Heart right ventricle (tissue), 16 donors: ENCODE measurements around the gene FRMD8. TPM values are rescaled to one million over a fixed set of nuclear protein-coding genes. Genes with fewer than 3 reads are reported as not detected.

ENCODE experiments used
- ATAC-seq, 8 donors: fragments of 200-7000 bp; cut with Tn5 transposase; one replicate each; pipeline ENCODE4 v1.9.1; 2020; ENCODE audit warnings: mild to moderate bottlenecking in 8 of 8, moderate library complexity in 8 of 8, moderate number of reproducible peaks in 1 of 8
- DNase-seq, 2 donors: peaks; one replicate each; pipeline ENCODE4 v3.0.0-alpha.2; 2020
- H3K27ac ChIP-seq, 10 donors: fragments of 200-600 bp; sonication (generic) in 2 of 10; one replicate each; pipeline versions ENCODE4 v1.5.0 to v1.8.0; 2020 to 2022; ENCODE audit warnings: mild to moderate bottlenecking in 3 of 10
- H3K27me3 ChIP-seq, 7 donors: fragments of 200-600 bp; one replicate each; pipeline ENCODE4 v1.8.0; 2021 to 2022; ENCODE audit warnings: mild to moderate bottlenecking in 2 of 7
- H3K36me3 ChIP-seq, 9 donors: fragments of 200-600 bp; sonication (generic) in 1 of 9; one replicate each; pipeline versions ENCODE4 v1.5.0 to v1.8.0; 2020 to 2022; ENCODE audit warnings: mild to moderate bottlenecking in 2 of 9
- H3K4me1 ChIP-seq, 9 donors: fragments of 200-600 bp; sonication (generic) in 1 of 9; one replicate each; pipeline versions ENCODE4 v1.5.0 to v1.8.0; 2020 to 2022; ENCODE audit warnings: mild to moderate bottlenecking in 4 of 9
- H3K4me3 ChIP-seq, 10 donors: fragments of 200-600 bp; sonication (generic) in 2 of 10; one replicate each; pipeline versions ENCODE4 v1.5.0 to v1.8.0; 2020 to 2022; ENCODE audit warnings: mild to moderate bottlenecking in 7 of 10, moderate library complexity in 2 of 10
- H3K9me3 ChIP-seq, 11 donors: fragments of 200-600 bp in 10 of 11; sonication (generic) in 2 of 11; one replicate each; pipeline versions ENCODE4 v1.5.0 to v1.8.0; 2013 to 2022; ENCODE audit warnings: mild to moderate bottlenecking in 2 of 11, control low read depth in 1 of 11, moderate library complexity in 1 of 11
- WGBS, 2 donors: extraction: QIAGEN DNeasy Blood & Tissue Kit; methylation state at CpG; one replicate each; pipeline ENCODE4 v1.1.7; 2013; ENCODE audit warnings: inconsistent platforms in 1 of 2; 5-methylcytosine and 5-hydroxymethylcytosine counted together
- intact Hi-C, 10 donors: fragments of 100-400 bp; cut with DNase I; formaldehyde crosslinking; loops; one replicate each; pipeline versions ENCODE4 v1.11.1 to v1.14.2; 2022
- polyA plus RNA-seq, 2 donors: library from polyadenylated mRNA; stranded (reverse); fragments of 200-250 nt; gene quantifications; one replicate each; pipeline ENCODE4 v1.2.3, GENCODE V29; 2013
- total RNA-seq, 10 donors: library from RNA; stranded (reverse); fragmentation: NEBNext Ultra II Directional in 3 of 10; extraction: Animal tissue kit (Norgen Biotek cat#: 25700) in 3 of 10; gene quantifications; one replicate each; pipeline versions ENCODE4 v1.2.1 to v1.2.4, GENCODE V29; 2021 to 2023
- TF ChIP-seq, protein P1 (sequence below), 9 donors: fragments of 200-600 bp; sonication (generic) in 2 of 9; IDR thresholded peaks; one replicate each; pipeline versions ENCODE4 v1.5.0 to v1.8.0; 2021 to 2022; ENCODE audit warnings: antibody characterized with exemption in 9 of 9, mild to moderate bottlenecking in 5 of 9, moderate library complexity in 1 of 9
- donor health status: Arrhythmogenic right ventricular cardiomyopathy.
- donor health status: ischemic (EF 13 %, LVEDD 7.1; RV severe dilation, severe dysfunction).
- donor health status: healthy with polysubstance abuse.
- donor health status: DM: no; HTN: yes; CAD: no.
- donor health status: DM: no; HTN: no; CAD: no.
- donor health status: ischemic (EF 25% LVEDD 6.9; RV normal size, moderate dysfunction).
- donor health status: ischemic (EF 25% LVEDD 5.7; RV mildly dilated, moderate dysfunction).
- donor health status: healthy.
- donor health status: DM: yes; HTN: yes; CAD: no.
- donor health status: Ischemic cardiomyopathy.
- donor health status: ischemic (EF 35%, LVEDD 5.7; RV mildly dilated, moderate dysfunction).
- donor health status: nonischemic (EF 11% LVEDD 7.7; RV severe dilation, severe dysfunction).
- donor health status: DM: yes; HTN: yes; CAD: no.
- donor health status: PGD.
- donor health status: ischemic (EF 29% LVEDD 5.4; RV normal size, mild dysfunction).
- donor health status: nonischemic (EF 23%, LVEDD 6.1; RV moderate dilation, normal function).

Gene FRMD8
- total and polyA plus RNA-seq, 12 donors: 6.0 to 16.9 (median 12.1) TPM

DNA sequence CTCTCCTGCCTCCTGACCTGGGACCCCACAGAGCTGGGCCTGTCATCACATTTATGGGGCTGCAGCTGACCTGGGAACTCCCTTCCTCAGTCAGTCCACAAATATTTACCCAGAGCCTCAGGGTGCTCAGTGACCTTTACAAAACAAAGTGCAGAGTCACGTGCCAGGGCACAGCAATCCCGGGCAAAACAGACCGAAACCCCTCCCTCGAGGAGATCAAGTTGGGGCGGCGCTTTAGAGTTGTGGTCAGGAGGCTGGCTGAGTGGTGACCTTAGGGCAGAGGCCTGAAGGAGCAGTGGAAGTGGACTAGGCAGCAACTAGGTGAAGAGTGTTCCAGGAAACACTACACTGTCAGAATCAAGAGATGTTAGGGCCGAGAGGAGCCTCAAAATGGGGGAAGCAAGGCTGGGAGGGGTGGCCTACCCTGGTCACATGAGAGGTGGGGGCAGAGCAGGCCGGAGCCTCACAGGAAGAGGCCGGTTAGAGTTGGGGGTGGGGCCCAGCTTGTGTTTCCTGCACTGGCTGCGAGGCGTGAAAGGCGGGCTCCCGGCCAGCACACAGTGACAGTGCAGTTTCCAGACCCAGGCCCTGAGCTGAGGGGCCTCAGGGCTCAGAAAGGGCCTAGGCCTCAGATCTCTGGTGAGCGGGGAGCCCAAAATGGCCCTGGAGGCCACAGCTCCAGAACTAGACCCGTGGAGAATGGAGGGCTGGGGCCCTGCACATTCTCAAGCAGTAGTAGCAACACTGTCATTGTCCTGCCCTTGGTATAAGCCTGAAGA, 32.4 kb downstream of the FRMD8 start:
- intact Hi-C loops: loop anchor here (2.0 to 10.0 kb wide), 10 partner anchors 36 to 88 kb away; partner anchors contain the start of genes SLC25A45 (in 4 of the 10) and MALAT1 (in 1 of the 10)
- Histone ChIP-seq H3K4me3 (peak overlapping the region; percentile 12 to 95 (median 74)), H3K9me3 (no peaks in the 10 kb centered on the region), H3K27ac (peak overlapping the region; percentile 99 to 100 (median 100)), H3K27me3 (no peaks in the 10 kb centered on the region), H3K36me3 (peaks cover 0 to 14% (median under 1%) of the 10 kb centered on the region in 9 donors), H3K4me1 (peaks cover 38 to 69% (median 66%) of the 10 kb centered on the region in 9 donors)
- ATAC-seq (peak; percentile 44 to 66 (median 57)), DNase-seq (peak; percentile 97 to 99)
- 0 to 1% methylated on average over 15 of the region's 15 CpGs for WGBS, 2 donors
- TF ChIP-seq, protein P1, sequence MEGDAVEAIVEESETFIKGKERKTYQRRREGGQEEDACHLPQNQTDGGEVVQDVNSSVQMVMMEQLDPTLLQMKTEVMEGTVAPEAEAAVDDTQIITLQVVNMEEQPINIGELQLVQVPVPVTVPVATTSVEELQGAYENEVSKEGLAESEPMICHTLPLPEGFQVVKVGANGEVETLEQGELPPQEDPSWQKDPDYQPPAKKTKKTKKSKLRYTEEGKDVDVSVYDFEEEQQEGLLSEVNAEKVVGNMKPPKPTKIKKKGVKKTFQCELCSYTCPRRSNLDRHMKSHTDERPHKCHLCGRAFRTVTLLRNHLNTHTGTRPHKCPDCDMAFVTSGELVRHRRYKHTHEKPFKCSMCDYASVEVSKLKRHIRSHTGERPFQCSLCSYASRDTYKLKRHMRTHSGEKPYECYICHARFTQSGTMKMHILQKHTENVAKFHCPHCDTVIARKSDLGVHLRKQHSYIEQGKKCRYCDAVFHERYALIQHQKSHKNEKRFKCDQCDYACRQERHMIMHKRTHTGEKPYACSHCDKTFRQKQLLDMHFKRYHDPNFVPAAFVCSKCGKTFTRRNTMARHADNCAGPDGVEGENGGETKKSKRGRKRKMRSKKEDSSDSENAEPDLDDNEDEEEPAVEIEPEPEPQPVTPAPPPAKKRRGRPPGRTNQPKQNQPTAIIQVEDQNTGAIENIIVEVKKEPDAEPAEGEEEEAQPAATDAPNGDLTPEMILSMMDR (IDR thresholded peaks at IDR 0.05): no peak

DNA sequence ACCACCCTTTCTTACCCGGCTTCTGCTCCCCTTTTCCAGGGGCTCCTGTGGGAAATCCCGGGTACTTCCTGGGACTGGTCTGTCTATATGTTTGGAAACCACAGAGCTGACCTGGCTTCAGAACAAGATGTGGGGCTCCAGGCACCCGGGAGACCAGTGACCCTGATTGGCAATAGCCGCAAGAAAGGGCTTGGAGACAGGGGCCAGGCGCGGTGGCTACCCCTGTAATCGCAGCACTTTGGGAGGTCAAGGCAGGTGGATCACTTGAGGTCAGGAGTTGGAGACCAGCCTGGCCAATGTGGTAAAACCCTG, 33.0 kb downstream of the FRMD8 start:
- TF ChIP-seq, protein P1 (IDR thresholded peaks at IDR 0.05): no peak
- peak overlapping the region; percentile 12 to 95 (median 74) for H3K4me3 ChIP-seq
- WGBS, 2 donors: 20 to 21% methylated on average over 7 of the region's 7 CpGs
- H3K36me3 ChIP-seq: peaks cover 0 to 14% (median 0%) of the 10 kb centered on the region in 9 donors
- no peaks in the 10 kb centered on the region for H3K9me3 ChIP-seq
- no peaks in the 10 kb centered on the region for H3K27me3 ChIP-seq
- intact Hi-C loops: loop anchor here (2.0 to 10.0 kb wide), 10 partner anchors 37 to 88 kb away; partner anchors contain the start of genes SLC25A45 (in 4 of the 10) and MALAT1 (in 1 of the 10)
- H3K27ac ChIP-seq: peak overlapping the region; percentile 99 to 100 (median 100)
- DNase-seq (no peak), ATAC-seq (no peak)
- H3K4me1 ChIP-seq: peaks cover 38 to 69% (median 66%) of the 10 kb centered on the region in 9 donors

DNA sequence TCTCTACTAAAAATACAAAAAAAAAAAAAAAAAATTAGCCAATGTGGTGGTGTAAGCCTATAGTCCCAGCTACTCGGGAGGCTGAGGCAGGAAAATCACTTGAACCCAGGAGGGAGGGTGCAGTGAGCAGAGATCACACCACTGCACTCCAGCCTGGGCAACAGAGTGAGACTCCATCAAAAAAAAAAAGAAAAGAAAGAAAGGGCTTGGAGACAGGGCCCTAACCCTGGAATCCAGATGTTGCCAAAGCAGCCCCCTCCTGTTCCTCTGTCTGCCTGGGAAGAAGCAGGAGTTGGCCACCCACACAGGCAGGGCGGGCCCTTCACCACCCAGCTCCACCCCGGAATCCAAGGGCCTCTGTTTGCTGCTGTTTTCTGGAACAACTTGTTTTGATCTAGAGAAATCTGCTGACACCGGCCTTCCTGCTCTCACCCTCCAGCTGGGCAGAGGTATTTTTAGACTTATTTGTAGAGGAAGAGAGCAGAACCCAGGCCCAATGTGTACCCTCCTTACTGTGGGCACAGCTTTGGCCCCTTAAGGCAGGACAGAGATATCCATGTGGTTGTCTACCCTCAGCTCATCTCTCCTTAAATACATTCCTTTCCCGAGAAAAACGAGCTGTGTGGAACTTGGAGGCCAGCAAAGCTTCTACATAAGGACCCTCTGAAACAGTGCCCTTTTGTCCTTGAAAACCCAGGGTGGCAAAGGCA, 33.5 kb downstream of the FRMD8 start:
- ATAC-seq (peak; percentile 17 to 52 (median 26)), DNase-seq (peak; percentile 88 to 94)
- peaks cover 38 to 69% (median 66%) of the 10 kb centered on the region in 9 donors for H3K4me1 ChIP-seq
- H3K9me3 ChIP-seq: no peaks in the 10 kb centered on the region
- TF ChIP-seq, protein P1 (IDR thresholded peaks at IDR 0.05): no peak
- peak overlapping the region in 9 of 10 donors; percentile 25 to 96 (median 85) for H3K4me3 ChIP-seq
- peaks cover 0 to 19% (median 3%) of the 10 kb centered on the region in 9 donors for H3K36me3 ChIP-seq
- WGBS, 2 donors: 1% methylated on average over 6 of the region's 6 CpGs
- H3K27ac ChIP-seq: peak overlapping the region; percentile 99 to 100 (median 100)
- intact Hi-C loops: loop anchor here (2.0 to 10.0 kb wide), 12 partner anchors 37 to 87 kb away; partner anchors contain the start of genes SLC25A45 (in 4 of the 10) and MALAT1 (in 2 of the 10)
- no peaks in the 10 kb centered on the region for H3K27me3 ChIP-seq

DNA sequence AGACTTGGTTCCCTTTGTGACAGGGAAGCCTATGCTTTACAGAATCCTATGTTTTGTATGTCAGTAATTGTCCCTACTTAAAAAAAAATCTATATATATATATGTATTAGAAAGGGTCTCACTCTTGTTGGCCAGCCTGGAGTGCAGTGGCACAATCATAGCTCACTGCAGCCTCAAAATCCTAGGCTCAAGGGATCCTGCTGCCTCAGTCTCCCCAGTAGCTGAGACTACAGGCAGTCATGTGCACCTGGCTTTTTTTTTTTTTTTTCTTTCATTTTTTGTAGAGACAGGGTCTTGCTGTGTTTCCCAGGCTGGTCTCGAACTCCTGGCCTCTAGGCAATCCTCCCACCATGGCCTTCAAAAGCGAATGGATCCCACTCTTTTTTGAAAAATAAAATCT, 34.1 kb downstream of the FRMD8 start:
- TF ChIP-seq, protein P1 (IDR thresholded peaks at IDR 0.05): no peak
- intact Hi-C loops: loop anchor here in 4 of 10 donors (2.0 to 5.0 kb wide), 3 partner anchors 76 to 82 kb away; partner anchors contain the start of gene MALAT1 (in 1 of the 4)
- Histone ChIP-seq H3K27ac (peak overlapping the region; percentile 99 to 100 (median 100)), H3K4me1 (peaks cover 38 to 65% (median 60%) of the 10 kb centered on the region in 9 donors), H3K9me3 (no peaks in the 10 kb centered on the region), H3K27me3 (no peaks in the 10 kb centered on the region), H3K36me3 (peaks cover 0 to 25% (median 7%) of the 10 kb centered on the region in 9 donors), H3K4me3 (peak overlapping the region in 9 of 10 donors; percentile 61 to 96 (median 90))
- WGBS, 2 donors: 70 to 79% methylated on average over 2 of the region's 2 CpGs
- no peak for DNase-seq
- no peak for ATAC-seq
